Measurements from ENCODE around the gene FNDC7.

DNA sequence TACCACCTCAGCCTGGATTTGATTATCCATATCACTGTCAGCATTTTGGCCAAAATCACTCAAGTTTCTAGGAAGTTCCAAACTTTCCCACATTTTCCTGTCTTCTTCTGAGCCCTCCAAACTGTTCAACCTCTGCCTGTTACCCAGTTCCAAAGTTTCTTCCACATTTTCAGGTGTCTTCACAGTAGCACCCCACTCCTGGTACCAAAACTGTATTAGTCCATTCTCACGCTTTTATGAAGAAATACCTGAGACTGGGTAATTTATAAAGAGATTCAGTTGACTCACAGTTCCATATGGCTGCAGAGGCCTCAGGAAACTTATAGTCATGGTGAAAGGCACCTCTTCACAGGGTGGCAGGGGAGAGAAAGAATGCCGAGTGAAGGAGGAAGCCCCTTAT is 73.2 kb downstream of the FNDC7 start:
- TF ChIP-seq POLR2A (IDR thresholded peaks at IDR 0.05): no peak
- no peak for TF ChIP-seq CTCF (IDR thresholded peaks at IDR 0.05)

All from body of pancreas (tissue), 4 donors.